Progenitor cell of endocrine pancreas (in vitro differentiated cells): ENCODE results near the gene TRIM63. TPM values are rescaled to one million over a fixed set of nuclear protein-coding genes. Genes with fewer than 3 reads are reported as not detected.
A peak's percentile ranks its signal among the peaks of the same experiment; 100 is the strongest.
"Not testable (repeated sequence)": the region's sequence is repeated elsewhere in the genome, so short reads cannot be mapped to it uniquely, and the experiment has no call there.

ENCODE experiments used
- DNase-seq: peaks from one replicate; pipeline ENCODE4 v3.0.0; 2021; ENCODE audit warnings: low spot score; ENCODE audit not compliant: unreplicated experiment
- H3K27ac Mint-ChIP-seq: 2 replicates; pipeline ENCODE4 v1.8.0; 2021; ENCODE audit warnings: mild to moderate bottlenecking, moderate library complexity, mixed read lengths
- H3K27me3 Mint-ChIP-seq: 2 replicates; pipeline ENCODE4 v1.8.0; 2021; ENCODE audit warnings: mixed read lengths
- H3K36me3 Mint-ChIP-seq: 2 replicates; pipeline ENCODE4 v1.8.0; 2022; ENCODE audit warnings: mixed read lengths; ENCODE audit not compliant: insufficient read depth
- H3K4me1 Mint-ChIP-seq: 2 replicates; pipeline ENCODE4 v1.8.0; 2021; ENCODE audit warnings: low read depth, mixed read lengths
- H3K4me3 Mint-ChIP-seq: 2 replicates; pipeline ENCODE4 v1.8.0; 2021; ENCODE audit warnings: low read depth, mild to moderate bottlenecking, moderate library complexity, mixed read lengths
- H3K9me3 Mint-ChIP-seq: 2 replicates; pipeline ENCODE4 v1.8.0; 2021; ENCODE audit warnings: low read depth, mixed read lengths
- CTCF ChIP-seq: fragments of 200-600 bp; sonication (generic); IDR thresholded peaks from one replicate; pipeline ENCODE4 v1.5.0; 2021; ENCODE audit warnings: antibody characterized with exemption, mild to moderate bottlenecking; ENCODE audit not compliant: unreplicated experiment
- total RNA-seq: library from RNA; stranded (reverse); gene quantifications from 2 replicates; pipeline ENCODE4 v1.2.1, GENCODE V29; 2021

Gene TRIM63
- total RNA-seq, 1 donor from 2014 or later = not detected

DNA sequence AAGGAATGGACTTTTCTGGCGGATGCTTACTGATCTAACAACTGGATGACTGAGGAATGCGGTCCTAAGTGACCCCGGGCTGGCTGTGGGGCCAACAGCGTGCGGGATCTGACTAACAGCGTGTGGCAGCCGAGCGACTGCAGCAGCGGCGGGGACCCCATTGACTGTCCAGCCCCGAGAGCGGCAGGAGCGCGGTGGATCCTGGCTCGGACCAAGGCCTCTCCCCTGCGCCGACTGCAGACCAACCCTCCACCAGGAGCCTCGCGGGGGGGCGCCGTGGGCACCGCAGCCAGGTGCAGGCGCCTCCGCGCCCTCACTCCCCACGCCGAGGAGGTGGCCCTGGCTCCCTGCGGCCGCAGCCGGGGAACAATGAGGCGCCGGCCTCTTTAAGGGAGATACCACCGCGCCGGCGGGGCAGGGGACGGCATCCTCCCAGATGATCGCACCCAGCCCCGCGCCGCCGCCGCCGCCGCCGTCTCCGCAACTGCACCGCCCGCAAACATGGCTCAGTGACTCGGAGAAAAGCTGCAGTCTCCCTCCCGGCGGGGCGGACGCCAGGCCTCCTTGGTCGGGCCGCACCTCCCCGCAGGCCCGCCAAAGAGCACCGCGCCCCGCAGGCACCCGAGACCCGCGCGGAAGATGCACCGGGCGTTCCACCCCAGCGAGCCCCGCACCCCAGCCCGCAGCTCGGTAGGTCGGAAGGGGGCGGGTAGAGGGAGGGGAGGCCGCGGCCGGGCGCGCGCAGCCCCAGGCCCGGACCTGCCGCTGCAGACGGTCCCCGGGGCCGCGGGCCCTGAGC, 43.5 kb upstream of the TRIM63 start:
- Mint-ChIP-seq H3K4me3 (peak overlapping the region; percentile 91), H3K4me1 (peaks cover 17% of the 10 kb centered on the region), H3K27ac (peak overlapping the region; percentile 96), H3K9me3 (no peaks in the 10 kb centered on the region), H3K27me3 (no peaks in the 10 kb centered on the region), H3K36me3 (peaks cover 3% of the 10 kb centered on the region)
- TF ChIP-seq CTCF = no peak
- peak; percentile 80 for DNase-seq

GRCh38 chr1:26109229-26110164, 42.1 kb upstream of the TRIM63 start:
- Mint-ChIP-seq H3K27ac (peak overlapping the region; percentile 96), H3K36me3 (peaks cover 3% of the 10 kb centered on the region), H3K9me3 (no peaks in the 10 kb centered on the region), H3K4me1 (peaks cover 21% of the 10 kb centered on the region), H3K27me3 (no peaks in the 10 kb centered on the region), H3K4me3 (peak overlapping the region; percentile 91)
- no peak for DNase-seq
- no peak for TF ChIP-seq CTCF

- H3K27me3 Mint-ChIP-seq, DNase-seq, H3K36me3 Mint-ChIP-seq, H3K4me3 Mint-ChIP-seq, H3K27ac Mint-ChIP-seq, H3K9me3 Mint-ChIP-seq: not testable (repeated sequence)
- H3K4me1 Mint-ChIP-seq = peaks cover 17% of the 10 kb centered on the region
These were observed 37.8 kb upstream of the TRIM63 start for GRCh38 chr1:26105226-26105548.

DNA sequence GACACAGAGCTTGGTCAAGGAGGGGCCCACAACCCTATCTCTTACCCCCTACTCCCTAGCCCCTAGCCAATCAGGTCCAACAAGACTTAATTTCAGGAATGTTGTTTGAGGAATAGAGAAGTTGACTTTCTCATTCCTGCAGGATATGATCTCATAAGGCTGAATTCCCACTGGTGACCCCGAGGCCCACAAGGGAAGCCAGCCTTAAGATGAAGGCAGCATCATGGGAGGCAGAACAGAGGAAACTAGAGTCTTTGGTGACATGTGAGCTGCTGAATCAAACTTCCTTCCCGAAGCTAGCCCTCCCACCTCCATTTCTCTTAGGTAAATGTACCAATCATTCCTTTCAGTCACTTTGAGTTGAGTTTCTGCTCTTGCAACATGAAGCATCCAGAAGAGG, 35.1 kb upstream of the TRIM63 start:
- no peak overlapping the region for H3K4me3 Mint-ChIP-seq
- DNase-seq = no peak
- peaks cover 17% of the 10 kb centered on the region for H3K4me1 Mint-ChIP-seq
- no peaks in the 10 kb centered on the region for H3K9me3 Mint-ChIP-seq
- peaks cover 3% of the 10 kb centered on the region for H3K27me3 Mint-ChIP-seq
- H3K27ac Mint-ChIP-seq = no peak overlapping the region
- no peaks in the 10 kb centered on the region for H3K36me3 Mint-ChIP-seq
- TF ChIP-seq CTCF = no peak

- DNase-seq = no peak
- Mint-ChIP-seq H3K9me3 (no peaks in the 10 kb centered on the region), H3K27me3 (peaks cover 3% of the 10 kb centered on the region), H3K36me3 (no peaks in the 10 kb centered on the region), H3K27ac (no peak overlapping the region), H3K4me1 (peaks cover 17% of the 10 kb centered on the region), H3K4me3 (no peak overlapping the region)
- no peak for TF ChIP-seq CTCF
These were observed 34.7 kb upstream of the TRIM63 start for GRCh38 chr1:26102119-26102518.

GRCh38 chr1:26100204-26100603, 32.8 kb upstream of the TRIM63 start:
- H3K27ac Mint-ChIP-seq, H3K4me3 Mint-ChIP-seq, H3K27me3 Mint-ChIP-seq, H3K9me3 Mint-ChIP-seq, DNase-seq, H3K36me3 Mint-ChIP-seq: not testable (repeated sequence)
- peaks cover 17% of the 10 kb centered on the region for H3K4me1 Mint-ChIP-seq
